SU-DHL-6 (cell line): ENCODE data around the gene LMO7.

Experiments used
- H2AFZ ChIP-seq: fragments of 200-600 bp; sonication (generic); 2 replicates; pipeline ENCODE4 v1.6.1; 2014; ENCODE audit warnings: low read depth, mild to moderate bottlenecking, moderate library complexity, mixed read lengths, antibody characterized with exemption, low read length; ENCODE audit not compliant: severe bottlenecking
- H3F3A ChIP-seq: fragments of 200-600 bp; shearing (Covaris generic); 2 replicates; pipeline ENCODE4 v1.6.0; 2016; ENCODE audit warnings: antibody characterized with exemption, mild to moderate bottlenecking; ENCODE audit not compliant: insufficient read depth
- H3K27ac ChIP-seq: fragments of 200-600 bp; sonication (generic); 2 replicates; pipeline ENCODE4 v1.5.1; 2016; ENCODE audit warnings: low read depth, mild to moderate bottlenecking, low read length, moderate library complexity, mixed read lengths
- H3K27me3 ChIP-seq: fragments of 200-600 bp; sonication (generic), shearing (Covaris generic); 2 replicates; pipeline ENCODE4 v1.6.0; 2014; ENCODE audit warnings: mild to moderate bottlenecking, low read length
- H3K36me3 ChIP-seq: fragments of 200-600 bp; sonication (generic); 2 replicates; pipeline ENCODE4 v1.6.1; 2014; ENCODE audit warnings: mild to moderate bottlenecking, low read length, mixed read lengths
- H3K4me2 ChIP-seq: fragments of 300-600, 200-600 bp; shearing (Covaris generic), sonication (generic); 2 replicates; pipeline ENCODE4 v1.6.0; 2014; ENCODE audit warnings: low read length, low read depth, mild to moderate bottlenecking; ENCODE audit not compliant: poor library complexity, severe bottlenecking
- H3K4me3 ChIP-seq: fragments of 200-600 bp; sonication (generic); 2 replicates; pipeline ENCODE4 v1.5.1; 2014; ENCODE audit warnings: antibody characterized with exemption, low read length, mild to moderate bottlenecking, mixed read lengths; ENCODE audit not compliant: insufficient read depth, poor library complexity, severe bottlenecking
- H3K79me2 ChIP-seq: fragments of 200-600 bp; sonication (generic); 2 replicates; pipeline ENCODE4 v1.6.1; 2014; ENCODE audit warnings: mild to moderate bottlenecking, low read length, moderate library complexity; ENCODE audit not compliant: insufficient read depth
- H3K9ac ChIP-seq: fragments of 200-600 bp; sonication (generic); 2 replicates; pipeline ENCODE4 v1.7.0; 2014; ENCODE audit warnings: mild to moderate bottlenecking, low read length
- H3K9me2 ChIP-seq: fragments of 200-600 bp; sonication (generic); replicated peaks from 2 replicates; pipeline ENCODE4 v1.6.1; 2014; ENCODE audit warnings: low read length; ENCODE audit not compliant: insufficient read depth
- H3K9me3 ChIP-seq: fragments of 200-600 bp; sonication (generic); 2 replicates; pipeline ENCODE4 v1.6.1; 2014; ENCODE audit warnings: low read length, mixed read lengths; ENCODE audit not compliant: insufficient read depth
- H4K20me1 ChIP-seq: fragments of 200-600 bp; sonication (generic); 2 replicates; pipeline ENCODE4 v1.6.1; 2014; ENCODE audit warnings: low read depth, mild to moderate bottlenecking, antibody characterized with exemption, low read length, moderate library complexity, mixed read lengths
- EZH2phosphoT487 ChIP-seq: fragments of 200-600 bp; sonication (generic), shearing (Covaris generic); conservative IDR thresholded peaks from 2 replicates; pipeline ENCODE4 v1.6.1; 2018; ENCODE audit warnings: mild to moderate bottlenecking, antibody characterized with exemption, low read length, moderate library complexity, mixed read lengths
- TF ChIP-seq, protein P1 (sequence below): fragments of 200-600 bp; sonication (generic); IDR thresholded peaks from one replicate; pipeline ENCODE4 v1.5.1; 2017; ENCODE audit warnings: antibody characterized with exemption, mild to moderate bottlenecking, low read length, moderate library complexity; ENCODE audit not compliant: insufficient read depth, poor library complexity, severe bottlenecking

The LMO7 gene

DNA sequence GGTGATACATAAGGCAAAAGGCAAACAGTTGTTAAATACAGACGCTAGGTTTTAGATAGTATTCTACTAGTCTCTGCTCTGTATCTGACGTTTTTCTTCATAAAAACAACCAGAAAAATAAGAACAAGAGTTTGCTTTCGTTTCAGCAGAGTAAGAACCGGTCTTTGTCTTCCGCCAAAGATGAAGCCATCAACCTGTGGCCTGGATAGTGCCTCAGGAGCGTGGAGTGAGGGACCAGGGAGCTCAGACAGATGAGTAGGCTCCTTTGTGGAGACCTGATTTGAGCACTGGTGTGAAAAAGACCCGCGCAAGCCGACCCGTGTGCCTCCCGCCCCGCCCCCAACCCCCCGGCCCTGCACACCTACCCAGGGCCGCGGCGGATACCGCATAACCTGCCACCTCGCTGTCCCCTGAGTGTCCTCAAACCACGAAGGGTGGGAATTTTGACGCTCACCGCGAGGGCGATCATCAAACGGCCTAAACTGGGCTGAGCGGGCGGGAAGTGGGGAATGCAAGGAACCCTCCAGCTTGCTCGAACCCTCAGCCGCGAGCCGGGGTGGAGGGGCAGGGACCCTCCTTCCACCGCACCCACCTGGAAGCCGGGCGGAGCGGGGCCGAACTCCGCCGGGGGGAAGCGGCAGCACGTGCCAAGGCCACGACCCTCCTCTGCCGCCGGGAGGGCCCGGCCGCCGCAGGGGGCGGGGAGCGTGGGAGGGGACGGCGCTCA, 866 bp upstream of the LMO7 start:
- H3K27me3 ChIP-seq, result no peaks in the 10 kb centered on the region
- TF ChIP-seq EZH2phosphoT487, result no peak
- TF ChIP-seq, protein P1, sequence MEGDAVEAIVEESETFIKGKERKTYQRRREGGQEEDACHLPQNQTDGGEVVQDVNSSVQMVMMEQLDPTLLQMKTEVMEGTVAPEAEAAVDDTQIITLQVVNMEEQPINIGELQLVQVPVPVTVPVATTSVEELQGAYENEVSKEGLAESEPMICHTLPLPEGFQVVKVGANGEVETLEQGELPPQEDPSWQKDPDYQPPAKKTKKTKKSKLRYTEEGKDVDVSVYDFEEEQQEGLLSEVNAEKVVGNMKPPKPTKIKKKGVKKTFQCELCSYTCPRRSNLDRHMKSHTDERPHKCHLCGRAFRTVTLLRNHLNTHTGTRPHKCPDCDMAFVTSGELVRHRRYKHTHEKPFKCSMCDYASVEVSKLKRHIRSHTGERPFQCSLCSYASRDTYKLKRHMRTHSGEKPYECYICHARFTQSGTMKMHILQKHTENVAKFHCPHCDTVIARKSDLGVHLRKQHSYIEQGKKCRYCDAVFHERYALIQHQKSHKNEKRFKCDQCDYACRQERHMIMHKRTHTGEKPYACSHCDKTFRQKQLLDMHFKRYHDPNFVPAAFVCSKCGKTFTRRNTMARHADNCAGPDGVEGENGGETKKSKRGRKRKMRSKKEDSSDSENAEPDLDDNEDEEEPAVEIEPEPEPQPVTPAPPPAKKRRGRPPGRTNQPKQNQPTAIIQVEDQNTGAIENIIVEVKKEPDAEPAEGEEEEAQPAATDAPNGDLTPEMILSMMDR, result no peak
- H3F3A ChIP-seq, result peaks cover 19% of the 10 kb centered on the region
- peaks cover 39% of the 10 kb centered on the region for H3K79me2 ChIP-seq
- peak overlapping the region; percentile 89 for H3K27ac ChIP-seq
- H3K36me3 ChIP-seq, result peaks cover 5% of the 10 kb centered on the region
- H2AFZ ChIP-seq, result peak overlapping the region; percentile 94
- H3K4me3 ChIP-seq, result peak overlapping the region; percentile 63
- H4K20me1 ChIP-seq, result peaks cover 10% of the 10 kb centered on the region; the same call in 1 of the 2 replicates
- peak overlapping the region; percentile 84 for H3K9ac ChIP-seq
- peak overlapping the region; percentile 80 for H3K4me2 ChIP-seq
- no peaks in the 10 kb centered on the region for H3K9me2 ChIP-seq
- H3K9me3 ChIP-seq, result no peaks in the 10 kb centered on the region

- Histone ChIP-seq H3K27me3 (no peaks in the 10 kb centered on the region), H3K4me2 (peak overlapping the region; percentile 80), H2AFZ (peak overlapping the region; percentile 69), H3K36me3 (peaks cover 15% of the 10 kb centered on the region), H3K9me2 (no peaks in the 10 kb centered on the region), H3K9me3 (no peaks in the 10 kb centered on the region), H3K79me2 (peaks cover 52% of the 10 kb centered on the region), H4K20me1 (peaks cover 14% of the 10 kb centered on the region; the same call in 1 of the 2 replicates), H3K4me3 (peak overlapping the region; percentile 63), H3K9ac (peak overlapping the region; percentile 84), H3F3A (peaks cover 19% of the 10 kb centered on the region), H3K27ac (peak overlapping the region; percentile 89)
- TF ChIP-seq, protein P1, result no peak
- TF ChIP-seq EZH2phosphoT487, result no peak
These were observed 478 bp downstream of the LMO7 start for GRCh38 chr13:75636436-75637180.

GRCh38 chr13:75637181-75637750, 1.1 kb downstream of the LMO7 start:
- no peak overlapping the region for H2AFZ ChIP-seq
- peak overlapping the region; percentile 63 for H3K4me3 ChIP-seq
- peak overlapping the region; percentile 84 for H3K9ac ChIP-seq
- peaks cover 59% of the 10 kb centered on the region for H3K79me2 ChIP-seq
- H3K27ac ChIP-seq, result peak overlapping the region; percentile 89
- peaks cover 14% of the 10 kb centered on the region; the same call in 1 of the 2 replicates for H4K20me1 ChIP-seq
- H3K27me3 ChIP-seq, result no peaks in the 10 kb centered on the region
- H3K4me2 ChIP-seq, result peak overlapping the region; percentile 80
- no peaks in the 10 kb centered on the region for H3K9me3 ChIP-seq
- peaks cover 15% of the 10 kb centered on the region for H3K36me3 ChIP-seq
- TF ChIP-seq, protein P1, result no peak
- no peak for TF ChIP-seq EZH2phosphoT487
- no peaks in the 10 kb centered on the region for H3K9me2 ChIP-seq
- H3F3A ChIP-seq, result peaks cover 15% of the 10 kb centered on the region
